ELF-1 (cell line): Measurements from ENCODE around the gene TRAF2.
"Not testable (repeated sequence)": the region's sequence is repeated elsewhere in the genome, so short reads cannot be mapped to it uniquely, and the experiment has no call there.

Source experiments
- DNase-seq: peaks from one replicate; pipeline ENCODE4 v3.0.0-alpha.2; 2016; ENCODE audit warnings: low read depth, low spot score

TRAF2 gene, protein sequence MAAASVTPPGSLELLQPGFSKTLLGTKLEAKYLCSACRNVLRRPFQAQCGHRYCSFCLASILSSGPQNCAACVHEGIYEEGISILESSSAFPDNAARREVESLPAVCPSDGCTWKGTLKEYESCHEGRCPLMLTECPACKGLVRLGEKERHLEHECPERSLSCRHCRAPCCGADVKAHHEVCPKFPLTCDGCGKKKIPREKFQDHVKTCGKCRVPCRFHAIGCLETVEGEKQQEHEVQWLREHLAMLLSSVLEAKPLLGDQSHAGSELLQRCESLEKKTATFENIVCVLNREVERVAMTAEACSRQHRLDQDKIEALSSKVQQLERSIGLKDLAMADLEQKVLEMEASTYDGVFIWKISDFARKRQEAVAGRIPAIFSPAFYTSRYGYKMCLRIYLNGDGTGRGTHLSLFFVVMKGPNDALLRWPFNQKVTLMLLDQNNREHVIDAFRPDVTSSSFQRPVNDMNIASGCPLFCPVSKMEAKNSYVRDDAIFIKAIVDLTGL

GRCh38 chr9:136885950-136886578, at the start of gene TRAF2:
TSS of gene TRAF2 (plus strand) at chr9:136886516. CDS start at chr9:136898741, 12,225 bp downstream.
- peak; percentile 100 for DNase-seq

- DNase-seq = no peak
These were observed 49.0 kb upstream of the TRAF2 start for GRCh38 chr9:136837146-136837855.

- not testable (repeated sequence) for DNase-seq
These were observed 48.4 kb upstream of the TRAF2 start for GRCh38 chr9:136837856-136838277.

DNA sequence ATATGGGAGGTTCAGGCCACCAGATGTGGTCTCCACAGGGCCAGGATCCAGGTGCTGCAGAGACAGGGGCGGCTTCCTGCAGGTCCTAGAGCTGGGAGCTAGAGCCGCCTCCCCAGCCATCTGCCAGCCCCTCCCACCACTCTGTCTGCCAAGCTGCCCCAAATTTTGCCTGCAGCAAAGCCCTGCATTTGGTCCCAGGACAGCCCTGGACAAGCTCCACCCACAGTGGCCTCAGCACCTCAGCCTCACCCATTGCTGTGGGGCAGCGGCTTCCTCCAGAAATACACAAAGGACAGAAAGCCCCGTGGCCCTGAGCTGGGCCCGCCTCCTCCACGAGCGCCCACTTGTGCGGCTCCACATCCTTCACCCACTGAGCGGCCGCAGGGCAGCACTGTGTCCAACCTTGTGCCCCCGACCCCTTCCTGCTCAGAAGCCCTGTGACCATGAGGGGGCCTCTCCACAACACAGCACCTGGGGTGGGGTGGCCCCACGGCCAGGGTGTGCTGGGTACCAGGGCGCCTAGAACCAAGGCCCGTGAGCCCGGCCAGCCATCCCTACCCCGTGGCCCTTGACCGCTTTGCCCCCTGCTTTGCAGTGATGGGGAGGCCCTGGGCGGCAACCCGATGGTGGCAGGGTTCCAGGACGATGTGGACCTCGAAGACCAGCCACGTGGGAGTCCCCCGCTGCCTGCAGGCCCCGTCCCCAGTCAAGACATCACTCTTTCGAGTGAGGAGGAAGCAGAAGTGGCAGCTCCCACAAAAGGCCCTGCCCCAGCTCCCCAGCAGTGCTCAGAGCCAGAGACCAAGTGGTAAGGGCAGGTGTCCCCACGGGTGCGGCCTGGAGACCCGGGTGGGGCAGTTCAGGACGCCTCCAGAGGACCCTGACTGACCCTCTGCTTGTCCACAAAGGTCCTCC, 47.7 kb upstream of the TRAF2 start:
- no peak for DNase-seq

DNA sequence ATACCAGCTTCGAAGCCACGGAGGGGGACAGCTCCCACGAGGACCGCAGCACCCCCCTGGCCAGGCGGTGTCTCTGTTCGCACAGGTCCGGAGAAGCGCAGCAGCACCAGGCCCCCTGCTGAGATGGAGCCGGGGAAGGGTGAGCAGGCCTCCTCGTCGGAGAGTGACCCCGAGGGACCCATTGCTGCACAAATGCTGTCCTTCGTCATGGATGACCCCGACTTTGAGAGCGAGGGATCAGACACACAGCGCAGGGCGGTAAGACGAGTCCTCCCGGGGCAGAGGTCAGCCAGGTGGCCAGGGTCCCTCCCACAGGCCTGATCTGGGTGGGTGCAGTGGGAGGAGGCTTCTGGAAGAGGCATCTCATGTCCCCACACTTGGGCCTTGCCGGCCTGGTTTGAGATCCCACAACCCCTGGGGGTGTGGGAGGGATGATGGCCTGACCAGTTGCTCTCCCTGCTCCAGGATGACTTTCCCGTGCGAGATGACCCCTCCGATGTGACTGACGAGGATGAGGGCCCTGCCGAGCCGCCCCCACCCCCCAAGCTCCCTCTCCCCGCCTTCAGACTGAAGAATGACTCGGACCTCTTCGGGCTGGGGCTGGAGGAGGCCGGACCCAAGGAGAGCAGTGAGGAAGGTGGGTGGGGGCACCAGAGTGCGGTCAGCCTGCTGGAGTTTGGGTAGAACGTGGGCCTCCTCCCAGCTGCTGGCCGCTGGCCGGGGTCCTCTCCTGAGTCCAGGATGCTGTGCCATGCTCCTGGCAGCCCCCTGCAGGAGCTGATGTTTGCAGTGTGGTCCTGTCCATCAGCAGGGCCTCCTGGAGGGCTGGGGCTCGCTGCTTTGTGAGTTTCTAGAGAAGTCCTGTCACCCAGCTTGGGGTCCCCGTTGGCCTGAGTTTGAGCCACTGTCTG, 46.8 kb upstream of the TRAF2 start:
- no peak for DNase-seq

- DNase-seq = peak; percentile 53
These were observed 46.0 kb upstream of the TRAF2 start for GRCh38 chr9:136840140-136840876.

GRCh38 chr9:136840877-136841645, 45.3 kb upstream of the TRAF2 start:
- DNase-seq = no peak

DNA sequence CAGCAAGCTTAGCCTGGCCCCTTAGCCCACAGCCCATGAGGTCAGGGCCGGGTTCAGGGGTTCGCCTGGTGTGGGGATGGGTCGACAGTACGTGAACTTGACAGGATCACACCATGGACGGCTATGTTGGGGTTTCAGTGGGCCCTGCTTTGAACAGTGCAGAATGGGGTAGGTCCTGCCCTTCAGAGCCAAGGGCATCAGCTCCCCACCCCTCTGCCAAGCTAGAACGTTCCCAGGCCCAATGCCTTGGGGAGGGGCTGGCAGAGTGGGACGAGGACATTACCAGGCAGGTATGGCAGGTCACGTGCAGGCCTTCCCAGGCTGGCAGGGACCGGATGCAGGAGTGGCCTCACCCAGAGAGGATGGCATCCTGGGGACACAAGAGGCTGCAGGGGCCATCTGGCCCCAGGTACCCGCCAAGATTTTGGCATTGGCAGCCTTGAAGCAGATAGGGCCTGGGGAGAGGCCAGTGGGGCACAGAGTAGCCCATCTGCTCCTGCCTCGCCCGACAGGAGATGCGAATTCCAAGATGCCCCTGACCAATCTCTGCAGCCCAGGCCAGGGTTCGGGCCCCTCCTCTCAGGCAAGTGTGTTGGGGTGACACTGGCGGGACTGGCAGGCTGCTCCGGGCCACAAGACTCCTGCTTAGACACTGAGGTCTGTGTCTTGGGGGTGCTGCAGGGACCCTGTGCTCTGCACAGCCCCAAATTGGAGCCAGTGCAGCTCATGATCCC, 44.5 kb upstream of the TRAF2 start:
- DNase-seq = not testable (repeated sequence)

DNA sequence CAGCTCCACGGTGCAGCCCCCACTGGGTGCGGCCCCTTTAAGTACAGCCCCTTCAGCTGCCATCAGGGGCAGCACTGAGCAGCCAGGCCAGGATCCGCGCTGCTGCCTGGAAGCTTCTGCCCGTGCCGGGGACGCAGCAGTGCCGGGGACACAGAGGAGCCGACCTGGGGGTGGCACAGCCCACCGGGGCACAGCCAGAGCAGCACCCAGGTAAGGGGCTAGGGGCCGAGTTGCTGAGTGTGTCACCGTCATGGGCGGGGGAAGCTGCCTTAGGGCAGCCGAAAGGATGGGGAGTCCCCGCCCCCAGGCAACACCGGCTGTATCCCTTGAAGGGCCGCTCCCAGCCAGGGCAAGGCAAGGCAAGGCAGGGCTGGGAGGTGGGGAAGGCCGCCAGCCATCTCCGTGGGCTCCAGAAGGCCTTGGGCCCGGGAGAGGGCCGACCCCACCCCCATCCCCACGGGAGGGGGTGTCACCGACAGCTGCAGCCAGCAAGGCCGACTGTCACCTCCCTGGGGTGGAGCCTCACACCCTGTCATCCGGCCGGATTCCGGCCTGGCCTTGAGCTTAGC, 43.9 kb upstream of the TRAF2 start, which contains the start of gene AJM1:
Gene AJM1 (plus strand): TSS at position 99 of the 569 bp plus-strand sequence. CDS start 1,937 bp downstream, outside the sequence.
- peak; percentile 88 for DNase-seq

GRCh38 chr9:136843159-136843800, 43.0 kb upstream of the TRAF2 start:
- not testable (repeated sequence) for DNase-seq

DNA sequence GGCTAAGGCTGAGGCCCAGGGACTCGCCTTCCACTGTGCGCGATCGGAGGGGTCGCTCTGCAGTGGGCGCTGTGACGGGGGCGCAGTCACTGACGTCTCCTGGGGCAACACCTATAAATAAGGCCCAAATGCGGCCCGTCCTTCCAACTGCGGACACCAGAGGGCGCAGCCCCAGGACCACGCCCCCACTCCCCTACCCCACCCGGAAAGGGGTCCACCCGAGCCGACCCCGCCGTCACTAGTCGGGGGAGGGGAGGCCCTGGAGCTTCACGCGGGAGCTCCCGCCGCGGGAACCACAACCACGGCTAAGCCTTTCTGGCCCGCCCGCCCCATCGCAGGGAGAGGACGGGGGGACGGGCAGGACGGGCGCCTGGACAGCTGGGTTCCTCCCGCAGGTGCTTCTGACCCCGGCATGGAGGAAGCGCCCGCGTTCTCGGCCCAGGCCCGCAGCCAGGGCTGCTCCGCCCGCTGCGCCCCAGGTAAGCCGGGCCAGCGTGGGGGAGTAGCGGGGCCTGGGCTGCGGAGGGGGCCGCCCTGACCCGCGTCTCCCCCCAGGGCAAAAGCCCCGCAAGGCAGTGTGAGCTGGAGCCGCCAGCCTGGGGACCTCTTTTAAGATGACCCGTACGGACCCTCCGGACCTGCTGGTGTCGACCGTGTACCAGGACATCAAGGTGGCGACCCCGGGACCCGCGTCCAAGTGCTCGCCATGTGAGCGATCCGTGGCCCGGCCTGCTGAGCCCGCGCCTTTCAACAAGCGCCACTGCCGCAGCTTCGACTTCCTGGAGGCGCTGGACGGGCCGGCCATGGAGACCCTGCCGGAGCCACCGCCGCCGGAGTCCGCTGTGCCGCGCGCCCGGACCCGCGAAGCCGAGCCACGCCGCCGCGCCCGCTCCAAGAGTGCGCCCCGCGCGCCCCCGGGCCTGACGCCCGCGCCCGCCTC, 42.2 kb upstream of the TRAF2 start:
- DNase-seq = peak; percentile 47

GRCh38 chr9:136844761-136845464, 41.4 kb upstream of the TRAF2 start:
- no peak for DNase-seq

- no peak for DNase-seq
These were observed 40.7 kb upstream of the TRAF2 start for GRCh38 chr9:136845465-136846260.

DNA sequence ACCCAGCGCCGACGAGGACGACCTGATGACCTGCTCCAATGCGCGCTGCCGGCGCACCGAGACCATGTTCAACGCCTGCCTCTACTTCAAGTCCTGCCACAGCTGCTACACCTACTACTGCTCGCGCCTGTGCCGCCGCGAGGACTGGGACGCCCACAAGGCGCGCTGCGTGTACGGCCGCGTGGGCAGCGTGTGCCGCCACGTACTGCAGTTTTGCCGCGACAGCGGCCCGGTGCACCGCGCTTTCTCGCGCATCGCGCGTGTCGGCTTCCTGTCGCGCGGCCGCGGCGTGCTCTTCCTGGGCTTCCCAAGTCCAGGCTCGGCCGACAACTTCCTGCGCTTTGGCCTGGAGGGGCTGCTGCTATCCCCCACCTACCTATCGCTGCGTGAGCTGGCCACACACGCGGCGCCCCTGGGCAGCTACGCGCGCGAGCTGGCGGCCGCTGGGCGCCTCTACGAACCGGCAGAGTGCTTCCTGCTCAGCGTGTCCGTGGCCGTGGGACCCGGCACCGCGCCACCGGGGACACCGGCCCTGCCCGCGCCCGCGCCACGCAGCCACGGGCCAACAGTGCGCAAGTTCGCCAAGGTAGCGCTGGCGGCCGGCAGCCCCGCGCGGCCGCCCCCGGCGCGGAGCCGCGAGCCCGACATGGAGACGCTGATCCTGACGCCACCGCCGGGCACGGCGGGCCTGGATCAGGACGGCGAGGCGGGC, 39.8 kb upstream of the TRAF2 start:
- peak; percentile 52 for DNase-seq
